ENCODE measurements around the gene AP1B1. TPM values are rescaled to one million over a fixed set of nuclear protein-coding genes. Genes with fewer than 3 reads are reported as not detected.

Gene AP1B1
- total RNA-seq, 1 experiment from 2014 or later, result 68.1 TPM

GRCh38 chr22:29330753-29331152 is 57.6 kb downstream of the AP1B1 start:
- H3K27ac ChIP-seq (ENCODE audit: low read depth, low read length, poor library complexity, severe bottlenecking), result no peak overlapping the region
- ChIA-PET POLR2A (ENCODE audit: low non-redundant PET) (no interaction called here), CTCF (no interaction called here)
- H3K27me3 ChIP-seq (replicated peaks; ENCODE audit: insufficient read depth, low read depth, low read length, poor library complexity), result no peaks in the 10 kb centered on the region
- peaks cover 6% of the 10 kb centered on the region for H3K4me1 ChIP-seq (ENCODE audit: insufficient read depth, low read length, poor library complexity, severe bottlenecking)
- BruUV-seq (replicated peaks), result no TSS peak
- no peak for DNase-seq (ENCODE audit: low spot score)
- no peaks in the 10 kb centered on the region for H3K9me3 ChIP-seq (ENCODE audit: low read depth, low read length, poor library complexity, severe bottlenecking)
- no peak overlapping the region for H3K4me3 ChIP-seq (ENCODE audit: low read depth, low read length, poor library complexity, severe bottlenecking)
- no peak for TF ChIP-seq EZH2 (IDR thresholded peaks at IDR 0.05; ENCODE audit: borderline replicate concordance, low read depth, low read length, poor library complexity, severe bottlenecking)
- H3K36me3 ChIP-seq (ENCODE audit: insufficient read depth, low read length, poor library complexity, severe bottlenecking), result no peaks in the 10 kb centered on the region
- intact Hi-C loops (cut with micrococcal nuclease; ENCODE audit: unreplicated experiment), result no loop called here

- POLR2A ChIA-PET (ENCODE audit: low non-redundant PET), result no interaction called here
- BruUV-seq (replicated peaks), result no TSS peak
- H3K36me3 ChIP-seq (ENCODE audit: insufficient read depth, low read length, poor library complexity, severe bottlenecking), result no peaks in the 10 kb centered on the region
Observed at GRCh38 chr22:29330291-29330690, 58.1 kb downstream of the AP1B1 start.

GRCh38 chr22:29329581-29329980 is 58.8 kb downstream of the AP1B1 start:
- CTCF ChIA-PET, result no interaction called here
- Histone ChIP-seq H3K4me1 (ENCODE audit: insufficient read depth, low read length, poor library complexity, severe bottlenecking) (peaks cover 6% of the 10 kb centered on the region), H3K4me3 (ENCODE audit: low read depth, low read length, poor library complexity, severe bottlenecking) (no peak overlapping the region), H3K9me3 (ENCODE audit: low read depth, low read length, poor library complexity, severe bottlenecking) (no peaks in the 10 kb centered on the region), H3K27ac (ENCODE audit: low read depth, low read length, poor library complexity, severe bottlenecking) (no peak overlapping the region), H3K36me3 (ENCODE audit: insufficient read depth, low read length, poor library complexity, severe bottlenecking) (no peaks in the 10 kb centered on the region), H3K27me3 (replicated peaks; ENCODE audit: insufficient read depth, low read depth, low read length, poor library complexity) (no peaks in the 10 kb centered on the region)
- BruUV-seq (replicated peaks), result no TSS peak
- POLR2A ChIA-PET (ENCODE audit: low non-redundant PET), result no interaction called here
- intact Hi-C loops (cut with micrococcal nuclease; ENCODE audit: unreplicated experiment), result no loop called here
- TF ChIP-seq EZH2 (IDR thresholded peaks at IDR 0.05; ENCODE audit: borderline replicate concordance, low read depth, low read length, poor library complexity, severe bottlenecking) (no peak), CTCF (conservative IDR thresholded peaks at IDR 0.05; ENCODE audit: low read depth, low read length) (no peak)
- DNase-seq (ENCODE audit: low spot score), result no peak

More at GRCh38 chr22:29330291-29330690, 58.1 kb downstream of the AP1B1 start:
- no peak for DNase-seq (ENCODE audit: low spot score)
- intact Hi-C loops (cut with micrococcal nuclease; ENCODE audit: unreplicated experiment), result no loop called here
- Histone ChIP-seq H3K4me3 (ENCODE audit: low read depth, low read length, poor library complexity, severe bottlenecking) (no peak overlapping the region), H3K4me1 (ENCODE audit: insufficient read depth, low read length, poor library complexity, severe bottlenecking) (peaks cover 6% of the 10 kb centered on the region), H3K27ac (ENCODE audit: low read depth, low read length, poor library complexity, severe bottlenecking) (no peak overlapping the region), H3K9me3 (ENCODE audit: low read depth, low read length, poor library complexity, severe bottlenecking) (no peaks in the 10 kb centered on the region), H3K27me3 (replicated peaks; ENCODE audit: insufficient read depth, low read depth, low read length, poor library complexity) (no peaks in the 10 kb centered on the region)
- CTCF ChIA-PET, result no interaction called here
- no peak for TF ChIP-seq EZH2 (IDR thresholded peaks at IDR 0.05; ENCODE audit: borderline replicate concordance, low read depth, low read length, poor library complexity, severe bottlenecking)

GRCh38 chr22:29328566-29329500 is 59.5 kb downstream of the AP1B1 start:
- BruUV-seq (replicated peaks), result no TSS peak
- TF ChIP-seq EZH2 (IDR thresholded peaks at IDR 0.05; ENCODE audit: borderline replicate concordance, low read depth, low read length, poor library complexity, severe bottlenecking) (no peak), CTCF (conservative IDR thresholded peaks at IDR 0.05; ENCODE audit: low read depth, low read length) (no peak)
- H3K36me3 ChIP-seq (ENCODE audit: insufficient read depth, low read length, poor library complexity, severe bottlenecking), result no peaks in the 10 kb centered on the region
- intact Hi-C loops (cut with micrococcal nuclease; ENCODE audit: unreplicated experiment), result no loop called here
- H3K9me3 ChIP-seq (ENCODE audit: low read depth, low read length, poor library complexity, severe bottlenecking), result no peaks in the 10 kb centered on the region
- peaks cover 6% of the 10 kb centered on the region for H3K4me1 ChIP-seq (ENCODE audit: insufficient read depth, low read length, poor library complexity, severe bottlenecking)
- CTCF ChIA-PET, result no interaction called here
- POLR2A ChIA-PET (ENCODE audit: low non-redundant PET), result no interaction called here
- no peaks in the 10 kb centered on the region for H3K27me3 ChIP-seq (replicated peaks; ENCODE audit: insufficient read depth, low read depth, low read length, poor library complexity)
- H3K4me3 ChIP-seq (ENCODE audit: low read depth, low read length, poor library complexity, severe bottlenecking), result no peak overlapping the region
- no peak overlapping the region for H3K27ac ChIP-seq (ENCODE audit: low read depth, low read length, poor library complexity, severe bottlenecking)
- DNase-seq (ENCODE audit: low spot score), result no peak
